GM12878 (cell line): ENCODE results near the gene TIMM21. TPM values are rescaled to one million over a fixed set of nuclear protein-coding genes. Genes with fewer than 3 reads are reported as not detected.

Experiments
- ATAC-seq: fragments of 200-7000 bp; cut with Tn5 transposase; 3 replicates; pipeline ENCODE4 v1.9.1; 2020; ENCODE audit warnings: mild to moderate bottlenecking, moderate library complexity
- BruUV-seq: library from RNA; stranded (reverse); fragments of 400-500 nt; replicated peaks from 2 replicates; lab custom pipeline; 2021; lab: Mats Ljungman, UMichigan
- CTCF ChIA-PET: fragments of 300-600 bp; sonication (Branson Sonifier 250); formaldehyde crosslinking; extraction: SDS; loops from one replicate; lab custom pipeline; 2021; ENCODE audit warnings: inconsistent platforms; lab: Yijun Ruan, JAX
- POLR2A ChIA-PET: fragments of 350-600 bp; formaldehyde crosslinking; extraction: SDS; loops from one replicate; lab custom pipeline; 2021; ENCODE audit warnings: inconsistent platforms; lab: Charles Lee
- RAD21 ChIA-PET: fragments of 300-600 bp; sonication (Branson Sonifier 250); formaldehyde crosslinking; loops from one replicate; lab custom pipeline; 2023; ENCODE audit warnings: antibody characterized with exemption; ENCODE audit not compliant: unreplicated experiment; lab: Charles Lee
- SMC1A ChIA-PET: fragments of 300-600 bp; sonication (Branson Sonifier 250); formaldehyde crosslinking; loops from one replicate; lab custom pipeline; 2023; ENCODE audit not compliant: unreplicated experiment, uncharacterized antibody; lab: Charles Lee
- DNase-seq: peaks from one replicate; pipeline ENCODE4 v3.0.0-alpha.2; 2011; ENCODE audit warnings: low read depth, low spot score
- FAIRE-seq: peaks from 3 replicates; lab custom pipeline; 2011; peaks lifted over from hg19 to GRCh38; lab: Jason Lieb, UNC
- H2AFZ ChIP-seq: 2 replicates; pipeline ENCODE4 v1.6.0; 2011; ENCODE audit warnings: low read depth, low read length, control low read depth; ENCODE audit not compliant: control insufficient read depth
- H3K27ac ChIP-seq: 2 replicates; pipeline ENCODE4 v1.5.1; 2011; ENCODE audit warnings: control low read depth; ENCODE audit not compliant: control insufficient read depth, insufficient read depth
- H3K27me3 ChIP-seq, 2 experiments: replicated peaks in 1 of 2; 2 replicates each; pipeline versions ENCODE4 v1.6.0 to v1.6.1; 2011; ENCODE audit warnings: low read length in 1 of 2; ENCODE audit not compliant: control insufficient read depth in 2 of 2, insufficient read depth in 2 of 2
- H3K36me3 ChIP-seq, 2 experiments: 2 replicates each; pipeline ENCODE4 v1.5.1; 2011; ENCODE audit warnings: low read length in 1 of 2; ENCODE audit not compliant: control insufficient read depth in 2 of 2, insufficient read depth in 2 of 2
- H3K4me1 ChIP-seq: 2 replicates; pipeline ENCODE4 v1.6.1; 2011; ENCODE audit warnings: mild to moderate bottlenecking, low read length, moderate library complexity, mixed read lengths; ENCODE audit not compliant: control insufficient read depth, insufficient read depth
- H3K4me2 ChIP-seq: 2 replicates; pipeline ENCODE4 v1.6.0; 2011; ENCODE audit warnings: control low read depth; ENCODE audit not compliant: control insufficient read depth, insufficient read depth
- H3K4me3 ChIP-seq: fragments of 200-600 bp; sonication (generic); 2 replicates; pipeline ENCODE4 v1.5.1; 2016
- H3K79me2 ChIP-seq: 2 replicates; pipeline ENCODE4 v1.6.0; 2011; ENCODE audit warnings: low read length; ENCODE audit not compliant: control insufficient read depth, insufficient read depth
- H3K9ac ChIP-seq: 2 replicates; pipeline ENCODE4 v1.8.0; 2011; ENCODE audit warnings: low read length, control low read depth, mixed read lengths; ENCODE audit not compliant: control insufficient read depth, insufficient read depth
- H3K9me3 ChIP-seq: replicated peaks from 3 replicates; pipeline ENCODE4 v1.5.1; 2011; ENCODE audit warnings: mild to moderate bottlenecking, low read length; ENCODE audit not compliant: control insufficient read depth, insufficient read depth
- H4K20me1 ChIP-seq: 2 replicates; pipeline ENCODE4 v1.6.0; 2011; ENCODE audit not compliant: control insufficient read depth, insufficient read depth
- GATAD2B ChIP-seq: fragments of 450-650 bp; conservative IDR thresholded peaks from 2 replicates; pipeline ENCODE4 v1.6.1; 2017; ENCODE audit warnings: low read depth, mild to moderate bottlenecking, moderate library complexity
- HDAC2 ChIP-seq: fragments of 200-600 bp; sonication (generic); IDR thresholded peaks from 2 replicates; pipeline ENCODE4 v1.6.1; 2017
- KLF5 ChIP-seq: fragments of 450-650 bp; IDR thresholded peaks from 2 replicates; pipeline ENCODE4 v1.6.1; 2014; ENCODE audit warnings: mild to moderate bottlenecking; ENCODE audit not compliant: partially characterized antibody
- NFYA ChIP-seq: IDR thresholded peaks from 2 replicates; pipeline ENCODE4 v1.6.1; 2011; ENCODE audit warnings: low read depth, mild to moderate bottlenecking, low read length, improper control_type of control experiment, borderline replicate concordance
- NR2C1 ChIP-seq: fragments of 450-650 bp; IDR thresholded peaks from 2 replicates; pipeline ENCODE4 v1.6.1; 2017; ENCODE audit warnings: antibody characterized with exemption, mild to moderate bottlenecking, moderate library complexity
- PKNOX1 ChIP-seq: fragments of 450-650 bp; IDR thresholded peaks from 2 replicates; pipeline ENCODE4 v1.6.1; 2016; ENCODE audit warnings: mild to moderate bottlenecking
- SIN3A ChIP-seq: IDR thresholded peaks from 2 replicates; pipeline ENCODE4 v1.6.1; 2012; ENCODE audit warnings: low read depth, low read length, improper control_type of control experiment
- SMC3 ChIP-seq: IDR thresholded peaks from 2 replicates; pipeline ENCODE4 v1.6.1; 2011; ENCODE audit warnings: low read length, improper control_type of control experiment, borderline replicate concordance
- TCF12 ChIP-seq: IDR thresholded peaks from 2 replicates; pipeline ENCODE4 v1.6.1; 2011; ENCODE audit warnings: low read depth, mild to moderate bottlenecking, low read length
- ZNF274 ChIP-seq: IDR thresholded peaks from one replicate; pipeline ENCODE4 v1.8.0; 2011; ENCODE audit not compliant: insufficient read length, insufficient read depth
- WGBS: methylation state at CpG from one replicate; pipeline ENCODE4 v1.1.6; 2016; ENCODE audit warnings: low lambda C conversion rate; ENCODE audit not compliant: insufficient replicate concordance, insufficient coverage; ENCODE audit errors: missing lambda C conversion rate; 5-methylcytosine and 5-hydroxymethylcytosine counted together
- in situ Hi-C: fragments of 300-500 bp; cut with MboI; formaldehyde crosslinking; loops from 9 replicates; pipeline ENCODE4 v1.14.3; 2018; ENCODE audit warnings: mixed read lengths
- intact Hi-C: fragments of 100-400 bp; cut with micrococcal nuclease; formaldehyde crosslinking; loops from one replicate; pipeline ENCODE4 v1.14.2; 2022; ENCODE audit not compliant: unreplicated experiment
- polyA plus RNA-seq, 11 experiments: library from polyadenylated mRNA; depleted of rRNA in 4 of 11; unstranded in 6 of 11; stranded (reverse) in 5 of 11; fragments of >200 nt; fragmentation: Nextera tagmentation in 4 of 11; fragmentation: Illumina TruSeq in 1 of 11; extraction: Ambion mirVana in 4 of 11; extraction: Trizol in 1 of 11; gene quantifications; 1 replicate in 1 of 11; 2 replicates in 10 of 11; pipeline versions ENCODE4 v1.2.1 to v1.2.3, GENCODE V29; 2011 to 2016; ENCODE audit warnings: inconsistent platforms in 2 of 11, missing spikeins in 2 of 11, low read depth in 1 of 11
- total RNA-seq, 4 experiments: library from RNA; depleted of rRNA in 3 of 4; stranded (reverse); fragments of >200 nt in 3 of 4; fragmentation: Illumina TruSeq in 1 of 4; extraction: Trizol in 1 of 4; gene quantifications; 2 replicates each; pipeline versions ENCODE4 v1.2.1 to v1.2.3, GENCODE V29; 2013 to 2021
- TF ChIP-seq, protein P1 (sequence below): fragments of 450-650 bp; IDR thresholded peaks from 2 replicates; pipeline ENCODE4 v1.6.1; 2017; ENCODE audit warnings: mild to moderate bottlenecking, moderate library complexity
- TF ChIP-seq, protein P2 (sequence below), 3 experiments: IDR thresholded peaks in 2 of 3; conservative IDR thresholded peaks in 1 of 3; 2 replicates each; pipeline ENCODE4 v1.5.1; 2011; ENCODE audit warnings: low read depth in 3 of 3, low read length in 3 of 3, mild to moderate bottlenecking in 3 of 3, control low read depth in 2 of 3, moderate library complexity in 2 of 3, inconsistent platforms in 1 of 3, mixed read lengths in 1 of 3; ENCODE audit not compliant: control insufficient read depth in 2 of 3, insufficient read depth in 1 of 3; ENCODE audit errors: extremely low read depth in 1 of 3
- TF ChIP-seq, protein P3 (sequence below): fragments of 450-650 bp; IDR thresholded peaks from 2 replicates; pipeline ENCODE4 v1.6.1; 2018; ENCODE audit warnings: borderline replicate concordance, mild to moderate bottlenecking; ENCODE audit not compliant: partially characterized antibody

Gene TIMM21
- total and polyA plus RNA-seq, 10 of the 15 experiments (the other 5 are each of a cell fraction or from before 2014, with no cell fraction given), result 39.5 to 203 (median 83.4) TPM

- FAIRE-seq (no peak), DNase-seq (no peak), ATAC-seq (no peak)
- H3K79me2 ChIP-seq, result no peaks in the 10 kb centered on the region
- RAD21 ChIA-PET, result no interaction called here
- H3K27me3 ChIP-seq, result peaks cover 0 to 4% of the 10 kb centered on the region in 2 experiments; a peak in 3 of 4 replicates
- no TSS peak for BruUV-seq
- H3K4me1 ChIP-seq, result no peaks in the 10 kb centered on the region
- no peak overlapping the region for H3K4me3 ChIP-seq
- no peak overlapping the region for H3K27ac ChIP-seq
- SMC1A ChIA-PET, result interaction anchor here (0.6 to 1.1 kb wide), 2 partner anchors 14 to 444 kb away, joined by 3 to 4 read pairs; no protein-coding TSS in a partner anchor
- intact Hi-C loops, result no loop called here
- 19% methylated on average over 2 of the region's 2 CpGs for WGBS
- POLR2A ChIA-PET, result no interaction called here
- H3K36me3 ChIP-seq, result no peaks in the 10 kb centered on the region
- H3K9me3 ChIP-seq, result no peaks in the 10 kb centered on the region
- in situ Hi-C loops, result no loop called here
- H4K20me1 ChIP-seq, result no peaks in the 10 kb centered on the region
- no peak overlapping the region for H3K9ac ChIP-seq
- no peak overlapping the region for H3K4me2 ChIP-seq
- CTCF ChIA-PET, result no interaction called here
- no peak overlapping the region for H2AFZ ChIP-seq
- TF ChIP-seq, protein P1, sequence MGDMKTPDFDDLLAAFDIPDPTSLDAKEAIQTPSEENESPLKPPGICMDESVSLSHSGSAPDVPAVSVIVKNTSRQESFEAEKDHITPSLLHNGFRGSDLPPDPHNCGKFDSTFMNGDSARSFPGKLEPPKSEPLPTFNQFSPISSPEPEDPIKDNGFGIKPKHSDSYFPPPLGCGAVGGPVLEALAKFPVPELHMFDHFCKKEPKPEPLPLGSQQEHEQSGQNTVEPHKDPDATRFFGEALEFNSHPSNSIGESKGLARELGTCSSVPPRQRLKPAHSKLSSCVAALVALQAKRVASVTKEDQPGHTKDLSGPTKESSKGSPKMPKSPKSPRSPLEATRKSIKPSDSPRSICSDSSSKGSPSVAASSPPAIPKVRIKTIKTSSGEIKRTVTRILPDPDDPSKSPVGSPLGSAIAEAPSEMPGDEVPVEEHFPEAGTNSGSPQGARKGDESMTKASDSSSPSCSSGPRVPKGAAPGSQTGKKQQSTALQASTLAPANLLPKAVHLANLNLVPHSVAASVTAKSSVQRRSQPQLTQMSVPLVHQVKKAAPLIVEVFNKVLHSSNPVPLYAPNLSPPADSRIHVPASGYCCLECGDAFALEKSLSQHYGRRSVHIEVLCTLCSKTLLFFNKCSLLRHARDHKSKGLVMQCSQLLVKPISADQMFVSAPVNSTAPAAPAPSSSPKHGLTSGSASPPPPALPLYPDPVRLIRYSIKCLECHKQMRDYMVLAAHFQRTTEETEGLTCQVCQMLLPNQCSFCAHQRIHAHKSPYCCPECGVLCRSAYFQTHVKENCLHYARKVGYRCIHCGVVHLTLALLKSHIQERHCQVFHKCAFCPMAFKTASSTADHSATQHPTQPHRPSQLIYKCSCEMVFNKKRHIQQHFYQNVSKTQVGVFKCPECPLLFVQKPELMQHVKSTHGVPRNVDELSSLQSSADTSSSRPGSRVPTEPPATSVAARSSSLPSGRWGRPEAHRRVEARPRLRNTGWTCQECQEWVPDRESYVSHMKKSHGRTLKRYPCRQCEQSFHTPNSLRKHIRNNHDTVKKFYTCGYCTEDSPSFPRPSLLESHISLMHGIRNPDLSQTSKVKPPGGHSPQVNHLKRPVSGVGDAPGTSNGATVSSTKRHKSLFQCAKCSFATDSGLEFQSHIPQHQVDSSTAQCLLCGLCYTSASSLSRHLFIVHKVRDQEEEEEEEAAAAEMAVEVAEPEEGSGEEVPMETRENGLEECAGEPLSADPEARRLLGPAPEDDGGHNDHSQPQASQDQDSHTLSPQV, result no peak
- TF ChIP-seq KLF5 (no peak), PKNOX1 (no peak), TCF12 (no peak), GATAD2B (no peak), NFYA (no peak), NR2C1 (no peak), ZNF274 (no peak), HDAC2 (no peak), SMC3 (no peak), SIN3A (no peak)
- TF ChIP-seq, protein P2, sequence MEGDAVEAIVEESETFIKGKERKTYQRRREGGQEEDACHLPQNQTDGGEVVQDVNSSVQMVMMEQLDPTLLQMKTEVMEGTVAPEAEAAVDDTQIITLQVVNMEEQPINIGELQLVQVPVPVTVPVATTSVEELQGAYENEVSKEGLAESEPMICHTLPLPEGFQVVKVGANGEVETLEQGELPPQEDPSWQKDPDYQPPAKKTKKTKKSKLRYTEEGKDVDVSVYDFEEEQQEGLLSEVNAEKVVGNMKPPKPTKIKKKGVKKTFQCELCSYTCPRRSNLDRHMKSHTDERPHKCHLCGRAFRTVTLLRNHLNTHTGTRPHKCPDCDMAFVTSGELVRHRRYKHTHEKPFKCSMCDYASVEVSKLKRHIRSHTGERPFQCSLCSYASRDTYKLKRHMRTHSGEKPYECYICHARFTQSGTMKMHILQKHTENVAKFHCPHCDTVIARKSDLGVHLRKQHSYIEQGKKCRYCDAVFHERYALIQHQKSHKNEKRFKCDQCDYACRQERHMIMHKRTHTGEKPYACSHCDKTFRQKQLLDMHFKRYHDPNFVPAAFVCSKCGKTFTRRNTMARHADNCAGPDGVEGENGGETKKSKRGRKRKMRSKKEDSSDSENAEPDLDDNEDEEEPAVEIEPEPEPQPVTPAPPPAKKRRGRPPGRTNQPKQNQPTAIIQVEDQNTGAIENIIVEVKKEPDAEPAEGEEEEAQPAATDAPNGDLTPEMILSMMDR (IDR thresholded peaks at IDR 0.05 in 2 of 3, conservative IDR thresholded peaks at IDR 0.05 in 1 of 3; ENCODE audit: control insufficient read depth in 2 of 3, extremely low read depth in 1 of 3, insufficient read depth in 1 of 3, low read depth in 3 of 3, low read length in 3 of 3), result no peak
- TF ChIP-seq, protein P3, sequence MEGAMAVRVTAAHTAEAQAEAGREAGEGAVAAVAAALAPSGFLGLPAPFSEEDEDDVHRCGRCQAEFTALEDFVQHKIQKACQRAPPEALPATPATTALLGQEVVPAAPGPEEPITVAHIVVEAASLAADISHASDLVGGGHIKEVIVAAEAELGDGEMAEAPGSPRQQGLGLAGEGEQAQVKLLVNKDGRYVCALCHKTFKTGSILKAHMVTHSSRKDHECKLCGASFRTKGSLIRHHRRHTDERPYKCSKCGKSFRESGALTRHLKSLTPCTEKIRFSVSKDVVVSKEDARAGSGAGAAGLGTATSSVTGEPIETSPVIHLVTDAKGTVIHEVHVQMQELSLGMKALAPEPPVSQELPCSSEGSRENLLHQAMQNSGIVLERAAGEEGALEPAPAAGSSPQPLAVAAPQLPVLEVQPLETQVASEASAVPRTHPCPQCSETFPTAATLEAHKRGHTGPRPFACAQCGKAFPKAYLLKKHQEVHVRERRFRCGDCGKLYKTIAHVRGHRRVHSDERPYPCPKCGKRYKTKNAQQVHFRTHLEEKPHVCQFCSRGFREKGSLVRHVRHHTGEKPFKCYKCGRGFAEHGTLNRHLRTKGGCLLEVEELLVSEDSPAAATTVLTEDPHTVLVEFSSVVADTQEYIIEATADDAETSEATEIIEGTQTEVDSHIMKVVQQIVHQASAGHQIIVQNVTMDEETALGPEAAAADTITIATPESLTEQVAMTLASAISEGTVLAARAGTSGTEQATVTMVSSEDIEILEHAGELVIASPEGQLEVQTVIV, result no peak
These were observed 37.5 kb downstream of the TIMM21 start for GRCh38 chr18:74185860-74186259.
